ENCODE results near the gene CDHR2.

CDHR2 gene

GRCh38 chr5:176639208-176639607 lies 90.1 kb downstream of the CDHR2 start:
- Histone ChIP-seq H3K4me1 (ENCODE audit: low read length) (no peaks in the 10 kb centered on the region), H3K4me3 (ENCODE audit: low read length) (no peak overlapping the region), H3K9ac (ENCODE audit: low read length) (no peak overlapping the region), H3K36me3 (replicated peaks; ENCODE audit: insufficient read depth, low read length) (no peaks in the 10 kb centered on the region), H3K9me2 (replicated peaks; ENCODE audit: insufficient read depth, low read length) (no peaks in the 10 kb centered on the region), H4K20me1 (ENCODE audit: insufficient read depth, low read length) (no peaks in the 10 kb centered on the region), H3F3A (ENCODE audit: insufficient read depth, low read length) (no peaks in the 10 kb centered on the region), H3K27ac (ENCODE audit: low read length) (no peak overlapping the region), H2AFZ (ENCODE audit: low read length) (no peak overlapping the region), H3K27me3 (replicated peaks; ENCODE audit: insufficient read depth, low read length) (peaks cover 42% of the 10 kb centered on the region), H3K4me2 (ENCODE audit: low read depth, low read length) (no peak overlapping the region), H3K9me3 (replicated peaks; ENCODE audit: insufficient read depth, low read length) (no peaks in the 10 kb centered on the region), H3K79me2 (ENCODE audit: low read length) (no peaks in the 10 kb centered on the region)
- TF ChIP-seq CTCF (IDR thresholded peaks at IDR 0.05; ENCODE audit: low read length) (no peak), EZH2 (optimal IDR thresholded peaks at IDR 0.05; ENCODE audit: low read depth, low read length) (no peak), EZH2phosphoT487 (IDR thresholded peaks at IDR 0.05; ENCODE audit: low read length) (no peak)
- DNase-seq, result no peak

GRCh38 chr5:176639981-176640380 lies 90.8 kb downstream of the CDHR2 start:
- H3K9ac ChIP-seq (ENCODE audit: low read length), result no peak overlapping the region
- no peak overlapping the region for H3K4me2 ChIP-seq (ENCODE audit: low read depth, low read length)
- TF ChIP-seq CTCF (IDR thresholded peaks at IDR 0.05; ENCODE audit: low read length) (no peak), EZH2 (optimal IDR thresholded peaks at IDR 0.05; ENCODE audit: low read depth, low read length) (no peak), EZH2phosphoT487 (IDR thresholded peaks at IDR 0.05; ENCODE audit: low read length) (no peak)

GRCh38 chr5:176640616-176641015 lies 91.5 kb downstream of the CDHR2 start:
- no peak overlapping the region for H2AFZ ChIP-seq (ENCODE audit: low read length)
- no peak overlapping the region for H3K4me2 ChIP-seq (ENCODE audit: low read depth, low read length)
- no peaks in the 10 kb centered on the region for H3F3A ChIP-seq (ENCODE audit: insufficient read depth, low read length)
- H3K79me2 ChIP-seq (ENCODE audit: low read length), result no peaks in the 10 kb centered on the region
- no peaks in the 10 kb centered on the region for H4K20me1 ChIP-seq (ENCODE audit: insufficient read depth, low read length)
- no peaks in the 10 kb centered on the region for H3K9me3 ChIP-seq (replicated peaks; ENCODE audit: insufficient read depth, low read length)
- no peak for DNase-seq
- H3K36me3 ChIP-seq (replicated peaks; ENCODE audit: insufficient read depth, low read length), result no peaks in the 10 kb centered on the region
- H3K27ac ChIP-seq (ENCODE audit: low read length), result no peak overlapping the region
- H3K27me3 ChIP-seq (replicated peaks; ENCODE audit: insufficient read depth, low read length), result peaks cover 29% of the 10 kb centered on the region
- no peak overlapping the region for H3K9ac ChIP-seq (ENCODE audit: low read length)
- no peaks in the 10 kb centered on the region for H3K4me1 ChIP-seq (ENCODE audit: low read length)
- TF ChIP-seq EZH2phosphoT487 (IDR thresholded peaks at IDR 0.05; ENCODE audit: low read length) (no peak), CTCF (IDR thresholded peaks at IDR 0.05; ENCODE audit: low read length) (no peak), EZH2 (optimal IDR thresholded peaks at IDR 0.05; ENCODE audit: low read depth, low read length) (no peak)
- H3K4me3 ChIP-seq (ENCODE audit: low read length), result no peak overlapping the region
- no peaks in the 10 kb centered on the region for H3K9me2 ChIP-seq (replicated peaks; ENCODE audit: insufficient read depth, low read length)

More at GRCh38 chr5:176639981-176640380, 90.8 kb downstream of the CDHR2 start:
- H3F3A ChIP-seq (ENCODE audit: insufficient read depth, low read length), result no peaks in the 10 kb centered on the region
- H3K4me1 ChIP-seq (ENCODE audit: low read length), result no peaks in the 10 kb centered on the region
- H3K4me3 ChIP-seq (ENCODE audit: low read length), result no peak overlapping the region
- H3K79me2 ChIP-seq (ENCODE audit: low read length), result no peaks in the 10 kb centered on the region
- no peak for DNase-seq
- H3K36me3 ChIP-seq (replicated peaks; ENCODE audit: insufficient read depth, low read length), result no peaks in the 10 kb centered on the region
- H3K27me3 ChIP-seq (replicated peaks; ENCODE audit: insufficient read depth, low read length), result peaks cover 36% of the 10 kb centered on the region
- H3K9me3 ChIP-seq (replicated peaks; ENCODE audit: insufficient read depth, low read length), result no peaks in the 10 kb centered on the region
- H3K9me2 ChIP-seq (replicated peaks; ENCODE audit: insufficient read depth, low read length), result no peaks in the 10 kb centered on the region
- no peak overlapping the region for H3K27ac ChIP-seq (ENCODE audit: low read length)
- no peak overlapping the region for H2AFZ ChIP-seq (ENCODE audit: low read length)
- no peaks in the 10 kb centered on the region for H4K20me1 ChIP-seq (ENCODE audit: insufficient read depth, low read length)

All from MM.1S (cell line).